Measurements from ENCODE around the gene CTNNA2.

- TF ChIP-seq CTCF (IDR thresholded peaks at IDR 0.05) (no peak), POLR2A (IDR thresholded peaks at IDR 0.05) (no peak)
Measured at GRCh38 chr2:79835911-79836310, 323.1 kb downstream of the CTNNA2 start.
